SU-DHL-6 (cell line): ENCODE data around the gene MYO1F.
"Not testable (repeated sequence)": the region's sequence is repeated elsewhere in the genome, so short reads cannot be mapped to it uniquely, and the experiment has no call there.

ENCODE experiments used
- H2AFZ ChIP-seq: fragments of 200-600 bp; sonication (generic); 2 replicates; pipeline ENCODE4 v1.6.1; 2014; ENCODE audit warnings: low read depth, mild to moderate bottlenecking, moderate library complexity, mixed read lengths, antibody characterized with exemption, low read length; ENCODE audit not compliant: severe bottlenecking
- H3F3A ChIP-seq: fragments of 200-600 bp; shearing (Covaris generic); 2 replicates; pipeline ENCODE4 v1.6.0; 2016; ENCODE audit warnings: antibody characterized with exemption, mild to moderate bottlenecking; ENCODE audit not compliant: insufficient read depth
- H3K27ac ChIP-seq: fragments of 200-600 bp; sonication (generic); 2 replicates; pipeline ENCODE4 v1.5.1; 2016; ENCODE audit warnings: low read depth, mild to moderate bottlenecking, low read length, moderate library complexity, mixed read lengths
- H3K27me3 ChIP-seq: fragments of 200-600 bp; sonication (generic), shearing (Covaris generic); 2 replicates; pipeline ENCODE4 v1.6.0; 2014; ENCODE audit warnings: mild to moderate bottlenecking, low read length
- H3K36me3 ChIP-seq: fragments of 200-600 bp; sonication (generic); 2 replicates; pipeline ENCODE4 v1.6.1; 2014; ENCODE audit warnings: mild to moderate bottlenecking, low read length, mixed read lengths
- H3K4me2 ChIP-seq: fragments of 300-600, 200-600 bp; shearing (Covaris generic), sonication (generic); 2 replicates; pipeline ENCODE4 v1.6.0; 2014; ENCODE audit warnings: low read length, low read depth, mild to moderate bottlenecking; ENCODE audit not compliant: poor library complexity, severe bottlenecking
- H3K4me3 ChIP-seq: fragments of 200-600 bp; sonication (generic); 2 replicates; pipeline ENCODE4 v1.5.1; 2014; ENCODE audit warnings: antibody characterized with exemption, low read length, mild to moderate bottlenecking, mixed read lengths; ENCODE audit not compliant: insufficient read depth, poor library complexity, severe bottlenecking
- H3K79me2 ChIP-seq: fragments of 200-600 bp; sonication (generic); 2 replicates; pipeline ENCODE4 v1.6.1; 2014; ENCODE audit warnings: mild to moderate bottlenecking, low read length, moderate library complexity; ENCODE audit not compliant: insufficient read depth
- H3K9ac ChIP-seq: fragments of 200-600 bp; sonication (generic); 2 replicates; pipeline ENCODE4 v1.7.0; 2014; ENCODE audit warnings: mild to moderate bottlenecking, low read length
- H3K9me2 ChIP-seq: fragments of 200-600 bp; sonication (generic); replicated peaks from 2 replicates; pipeline ENCODE4 v1.6.1; 2014; ENCODE audit warnings: low read length; ENCODE audit not compliant: insufficient read depth
- H3K9me3 ChIP-seq: fragments of 200-600 bp; sonication (generic); 2 replicates; pipeline ENCODE4 v1.6.1; 2014; ENCODE audit warnings: low read length, mixed read lengths; ENCODE audit not compliant: insufficient read depth
- H4K20me1 ChIP-seq: fragments of 200-600 bp; sonication (generic); 2 replicates; pipeline ENCODE4 v1.6.1; 2014; ENCODE audit warnings: low read depth, mild to moderate bottlenecking, antibody characterized with exemption, low read length, moderate library complexity, mixed read lengths
- EZH2phosphoT487 ChIP-seq: fragments of 200-600 bp; sonication (generic), shearing (Covaris generic); conservative IDR thresholded peaks from 2 replicates; pipeline ENCODE4 v1.6.1; 2018; ENCODE audit warnings: mild to moderate bottlenecking, antibody characterized with exemption, low read length, moderate library complexity, mixed read lengths
- TF ChIP-seq, protein P1 (sequence below): fragments of 200-600 bp; sonication (generic); IDR thresholded peaks from one replicate; pipeline ENCODE4 v1.5.1; 2017; ENCODE audit warnings: antibody characterized with exemption, mild to moderate bottlenecking, low read length, moderate library complexity; ENCODE audit not compliant: insufficient read depth, poor library complexity, severe bottlenecking

Gene MYO1F

DNA sequence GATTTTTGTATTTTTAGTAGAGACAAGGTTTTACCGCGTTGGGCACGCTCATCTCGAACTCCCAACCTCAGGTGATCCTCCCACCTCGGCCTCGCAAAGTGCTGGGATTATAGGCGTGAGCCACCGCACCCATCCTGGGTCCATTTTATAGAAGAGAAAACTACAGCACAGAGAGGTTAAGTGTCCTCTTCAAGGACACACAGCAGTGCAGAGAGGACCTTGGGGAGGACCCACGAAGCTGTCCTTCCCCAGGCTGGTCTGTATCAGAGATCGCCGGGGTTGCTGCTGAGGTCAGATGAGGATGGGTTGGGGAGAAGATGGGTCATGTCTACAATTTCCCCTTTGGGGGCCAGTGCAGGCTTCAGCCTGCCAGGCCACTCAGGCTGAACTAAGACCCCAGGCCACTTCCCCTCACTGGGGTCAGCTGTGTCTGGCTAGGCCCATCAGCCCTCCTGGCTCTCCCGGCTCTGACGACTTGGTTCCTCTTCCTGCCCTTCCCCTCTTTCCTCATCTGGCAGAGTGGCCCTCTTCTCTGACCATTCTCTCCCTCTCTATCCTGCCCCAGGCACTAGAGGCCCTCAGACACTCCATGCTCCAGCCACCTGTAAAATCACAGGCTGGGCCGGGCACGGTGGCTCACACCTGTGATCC is 9.6 kb downstream of the MYO1F start:
- H3K9me2 ChIP-seq, result no peaks in the 10 kb centered on the region
- H3K4me3 ChIP-seq, result no peak overlapping the region
- no peaks in the 10 kb centered on the region for H3K27me3 ChIP-seq
- H3K9me3 ChIP-seq, result no peaks in the 10 kb centered on the region
- H3K79me2 ChIP-seq, result no peaks in the 10 kb centered on the region
- H2AFZ ChIP-seq, result no peak overlapping the region
- no peak overlapping the region for H3K27ac ChIP-seq
- no peaks in the 10 kb centered on the region for H3F3A ChIP-seq
- no peak overlapping the region for H3K9ac ChIP-seq
- TF ChIP-seq EZH2phosphoT487, result no peak
- TF ChIP-seq, protein P1, sequence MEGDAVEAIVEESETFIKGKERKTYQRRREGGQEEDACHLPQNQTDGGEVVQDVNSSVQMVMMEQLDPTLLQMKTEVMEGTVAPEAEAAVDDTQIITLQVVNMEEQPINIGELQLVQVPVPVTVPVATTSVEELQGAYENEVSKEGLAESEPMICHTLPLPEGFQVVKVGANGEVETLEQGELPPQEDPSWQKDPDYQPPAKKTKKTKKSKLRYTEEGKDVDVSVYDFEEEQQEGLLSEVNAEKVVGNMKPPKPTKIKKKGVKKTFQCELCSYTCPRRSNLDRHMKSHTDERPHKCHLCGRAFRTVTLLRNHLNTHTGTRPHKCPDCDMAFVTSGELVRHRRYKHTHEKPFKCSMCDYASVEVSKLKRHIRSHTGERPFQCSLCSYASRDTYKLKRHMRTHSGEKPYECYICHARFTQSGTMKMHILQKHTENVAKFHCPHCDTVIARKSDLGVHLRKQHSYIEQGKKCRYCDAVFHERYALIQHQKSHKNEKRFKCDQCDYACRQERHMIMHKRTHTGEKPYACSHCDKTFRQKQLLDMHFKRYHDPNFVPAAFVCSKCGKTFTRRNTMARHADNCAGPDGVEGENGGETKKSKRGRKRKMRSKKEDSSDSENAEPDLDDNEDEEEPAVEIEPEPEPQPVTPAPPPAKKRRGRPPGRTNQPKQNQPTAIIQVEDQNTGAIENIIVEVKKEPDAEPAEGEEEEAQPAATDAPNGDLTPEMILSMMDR, result no peak
- no peak overlapping the region for H3K4me2 ChIP-seq
- H4K20me1 ChIP-seq, result no peaks in the 10 kb centered on the region
- H3K36me3 ChIP-seq, result no peaks in the 10 kb centered on the region

DNA sequence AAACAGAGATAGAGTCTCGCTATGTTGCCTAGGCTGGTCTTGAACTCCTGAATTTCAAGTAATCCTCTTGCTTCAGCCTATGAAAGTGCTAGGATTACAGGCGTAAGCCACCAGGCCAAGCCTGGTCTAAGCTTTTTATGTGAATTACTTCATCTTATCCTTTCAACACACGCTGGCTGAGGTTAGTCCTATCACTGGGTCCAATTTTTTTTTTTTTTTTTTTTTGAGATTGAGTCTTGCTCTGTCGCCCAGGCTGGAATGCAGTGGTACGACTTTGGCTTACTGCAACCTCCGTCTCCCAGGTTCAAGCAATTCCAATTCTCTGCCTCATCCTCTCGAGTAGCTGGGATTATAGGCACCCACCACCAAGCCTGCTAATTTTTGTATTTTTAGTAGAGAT is 10.4 kb downstream of the MYO1F start:
- Histone ChIP-seq H3K4me3 (no peak overlapping the region), H3K9me2 (no peaks in the 10 kb centered on the region), H3K4me2 (no peak overlapping the region), H3K79me2 (no peaks in the 10 kb centered on the region), H4K20me1 (no peaks in the 10 kb centered on the region), H3K27ac (no peak overlapping the region), H2AFZ (no peak overlapping the region), H3K9ac (no peak overlapping the region), H3K9me3 (no peaks in the 10 kb centered on the region), H3K36me3 (no peaks in the 10 kb centered on the region), H3K27me3 (no peaks in the 10 kb centered on the region), H3F3A (no peaks in the 10 kb centered on the region)
- TF ChIP-seq, protein P1, result no peak
- TF ChIP-seq EZH2phosphoT487, result no peak

DNA sequence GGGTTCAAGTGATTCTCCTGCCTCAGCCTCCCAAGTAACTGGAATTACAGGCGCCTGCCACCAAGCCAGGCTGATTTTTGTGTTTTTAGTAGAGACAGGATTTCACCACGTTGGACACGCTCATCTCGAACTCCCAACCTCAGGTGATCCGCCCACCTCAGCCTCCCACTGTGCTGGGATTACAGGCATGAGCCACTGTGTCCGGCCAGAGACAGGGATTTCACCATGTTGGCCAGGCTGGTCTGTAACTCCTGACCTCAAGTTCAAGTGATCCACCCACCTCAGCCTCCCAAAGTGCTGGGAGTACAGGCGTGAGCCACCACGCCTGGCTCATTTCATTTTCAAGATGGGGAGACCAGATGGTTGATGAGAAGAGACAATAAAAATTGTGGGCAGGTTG is 12.4 kb downstream of the MYO1F start:
- H2AFZ ChIP-seq, H3K9ac ChIP-seq, H3F3A ChIP-seq, H3K79me2 ChIP-seq, H3K9me3 ChIP-seq, H3K4me2 ChIP-seq, H3K9me2 ChIP-seq, H3K27me3 ChIP-seq, H3K36me3 ChIP-seq, H3K27ac ChIP-seq, H4K20me1 ChIP-seq, H3K4me3 ChIP-seq: not testable (repeated sequence)

DNA sequence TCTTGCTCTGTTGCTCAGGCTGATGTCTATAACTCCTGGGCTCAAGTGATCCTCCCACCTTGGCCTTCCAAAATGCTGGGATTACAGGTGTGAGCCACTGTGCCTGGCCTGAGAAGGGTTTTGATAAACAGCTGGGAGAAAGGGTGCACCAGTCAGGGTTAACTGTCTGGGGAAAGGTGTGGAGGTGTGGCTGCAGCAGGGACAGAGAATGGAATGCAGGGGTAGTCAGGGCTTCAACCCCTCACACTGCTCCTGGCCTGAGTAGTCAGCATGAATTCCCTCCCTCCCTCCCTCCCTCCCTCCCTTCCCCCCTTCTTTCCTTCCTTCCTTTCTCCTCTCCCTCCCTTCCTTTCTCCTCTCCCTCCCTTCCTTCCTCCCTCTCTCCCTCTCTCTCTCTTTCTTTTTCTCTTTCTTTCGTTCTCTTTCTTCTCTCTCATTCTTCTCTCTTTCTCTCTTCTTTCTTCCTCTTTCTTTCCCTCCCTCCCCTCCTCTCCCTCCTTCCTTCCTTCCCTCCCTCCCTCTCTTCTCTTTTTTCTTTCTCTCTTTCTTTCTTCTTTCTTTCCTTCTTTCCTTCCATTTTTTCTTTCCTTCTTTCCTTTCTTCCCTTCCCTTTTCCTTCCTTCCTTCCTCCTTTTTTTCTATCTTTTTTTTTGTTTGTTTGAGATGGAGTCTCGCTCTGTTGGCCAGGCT is 16.0 kb downstream of the MYO1F start:
- no peak overlapping the region for H3K4me2 ChIP-seq
- H2AFZ ChIP-seq, result no peak overlapping the region
- H3K27ac ChIP-seq, result no peak overlapping the region

More for the DNA sequence above, 16.0 kb downstream of the MYO1F start:
- Histone ChIP-seq H3K9me3 (no peaks in the 10 kb centered on the region), H3F3A (no peaks in the 10 kb centered on the region), H3K79me2 (no peaks in the 10 kb centered on the region), H4K20me1 (no peaks in the 10 kb centered on the region), H3K4me3 (no peak overlapping the region), H3K27me3 (no peaks in the 10 kb centered on the region), H3K9ac (no peak overlapping the region), H3K36me3 (no peaks in the 10 kb centered on the region), H3K9me2 (no peaks in the 10 kb centered on the region)
- no peak for TF ChIP-seq EZH2phosphoT487
- TF ChIP-seq, protein P1, result no peak
